Renal pelvis (tissue), 4 donors: Measurements from ENCODE around the gene ITGA8. TPM values are rescaled to one million over a fixed set of nuclear protein-coding genes. Genes with fewer than 3 reads are reported as not detected.
"Not testable (repeated sequence)": the region's sequence is repeated elsewhere in the genome, so short reads cannot be mapped to it uniquely, and the experiment has no call there.

Experiments used
- DNase-seq: peaks from one replicate; pipeline ENCODE4 v3.0.0-alpha.2; 2013
- polyA plus RNA-seq, 3 donors: library from polyadenylated mRNA; unstranded; fragments of 120-200 nt; gene quantifications; one replicate each; pipeline ENCODE4 v1.2.1, GENCODE V29; 2013; ENCODE audit not compliant: insufficient read length in 3 of 3

Gene ITGA8
- polyA plus RNA-seq, 3 donors = 27.8 to 46.1 (median 39.0) TPM

GRCh38 chr10:15510963-15511362, 208.8 kb downstream of the ITGA8 start:
- no peak for DNase-seq

- no peak for DNase-seq
Measured at GRCh38 chr10:15505329-15505728, 214.4 kb downstream of the ITGA8 start.

GRCh38 chr10:15504101-15504840, 215.5 kb downstream of the ITGA8 start:
- DNase-seq = peak; percentile 69

- DNase-seq = no peak
Measured at GRCh38 chr10:15494850-15495506, 224.7 kb downstream of the ITGA8 start.

GRCh38 chr10:15491856-15492642, 227.7 kb downstream of the ITGA8 start:
- DNase-seq = no peak

- no peak for DNase-seq
Measured at GRCh38 chr10:15489431-15489830, 230.3 kb downstream of the ITGA8 start.

GRCh38 chr10:15487376-15487775, 232.3 kb downstream of the ITGA8 start:
- DNase-seq = no peak

GRCh38 chr10:15486404-15486803, 233.3 kb downstream of the ITGA8 start:
- DNase-seq = no peak

GRCh38 chr10:15485684-15486316, 233.9 kb downstream of the ITGA8 start:
- DNase-seq = no peak

GRCh38 chr10:15485027-15485426, 234.7 kb downstream of the ITGA8 start:
- DNase-seq = no peak

GRCh38 chr10:15484128-15484527, 235.6 kb downstream of the ITGA8 start:
- DNase-seq = no peak

GRCh38 chr10:15483215-15484075, 236.3 kb downstream of the ITGA8 start:
- DNase-seq = no peak

- DNase-seq = no peak
Measured at GRCh38 chr10:15482156-15482555, 237.6 kb downstream of the ITGA8 start.

GRCh38 chr10:15478950-15479349, 240.8 kb downstream of the ITGA8 start:
- no peak for DNase-seq

GRCh38 chr10:15478429-15478828, 241.3 kb downstream of the ITGA8 start:
- DNase-seq = no peak

GRCh38 chr10:15476337-15476736, 243.4 kb downstream of the ITGA8 start:
- DNase-seq = no peak

GRCh38 chr10:15475439-15475838, 244.3 kb downstream of the ITGA8 start:
- DNase-seq = not testable (repeated sequence)

- no peak for DNase-seq
Measured at GRCh38 chr10:15474671-15475070, 245.1 kb downstream of the ITGA8 start.

- peak; percentile 68 for DNase-seq
Measured at GRCh38 chr10:15473396-15473767, 246.3 kb downstream of the ITGA8 start.

- DNase-seq = no peak
Measured at GRCh38 chr10:15472431-15473395, 247.0 kb downstream of the ITGA8 start.
